Smooth muscle cell (in vitro differentiated cells): ENCODE measurements around the gene TDRD9. TPM values are rescaled to one million over a fixed set of nuclear protein-coding genes. Genes with fewer than 3 reads are reported as not detected.
"Not testable (repeated sequence)": the region's sequence is repeated elsewhere in the genome, so short reads cannot be mapped to it uniquely, and the experiment has no call there.

ENCODE experiments used
- DNase-seq: peaks from one replicate; lab custom pipeline; 2025; ENCODE audit not compliant: unreplicated experiment; lab: John Stamatoyannopoulos, UW
- H2AFZ ChIP-seq: fragments of 200-600 bp; sonication (generic); 2 replicates; pipeline ENCODE4 v1.6.0; 2016; ENCODE audit warnings: antibody characterized with exemption, low read depth, mild to moderate bottlenecking
- H3F3A ChIP-seq: fragments of 200-600 bp; sonication (generic); 2 replicates; pipeline ENCODE4 v1.6.0; 2017; ENCODE audit warnings: antibody characterized with exemption, low read depth
- H3K27ac ChIP-seq: fragments of 200-600 bp; sonication (generic); 2 replicates; pipeline ENCODE4 v1.5.1; 2016; ENCODE audit warnings: low read depth, mild to moderate bottlenecking
- H3K27me3 ChIP-seq: fragments of 200-600 bp; sonication (generic); 2 replicates; pipeline ENCODE4 v1.6.1; 2016; ENCODE audit warnings: low read depth, mild to moderate bottlenecking
- H3K36me3 ChIP-seq: fragments of 200-600 bp; sonication (generic); 2 replicates; pipeline ENCODE4 v1.5.1; 2016; ENCODE audit warnings: low read depth
- H3K4me1 ChIP-seq: fragments of 200-600 bp; sonication (generic); 2 replicates; pipeline ENCODE4 v1.5.1; 2016; ENCODE audit warnings: low read depth
- H3K4me2 ChIP-seq: fragments of 200-600 bp; sonication (generic); 2 replicates; pipeline ENCODE4 v1.6.0; 2016; ENCODE audit warnings: mild to moderate bottlenecking
- H3K4me3 ChIP-seq: fragments of 200-600 bp; sonication (generic); 2 replicates; pipeline ENCODE4 v1.5.1; 2016; ENCODE audit warnings: mild to moderate bottlenecking
- H3K79me2 ChIP-seq: fragments of 200-600 bp; sonication (generic); 2 replicates; pipeline ENCODE4 v1.6.0; 2016; ENCODE audit warnings: low read depth, mild to moderate bottlenecking
- H3K9ac ChIP-seq: fragments of 200-600 bp; sonication (generic); 2 replicates; pipeline ENCODE4 v1.6.0; 2016; ENCODE audit warnings: low read depth
- H3K9me3 ChIP-seq: fragments of 200-600 bp; sonication (generic); replicated peaks from 2 replicates; pipeline ENCODE4 v1.5.1; 2016; ENCODE audit warnings: low read depth
- H4K20me1 ChIP-seq: fragments of 200-600 bp; sonication (generic); 2 replicates; pipeline ENCODE4 v1.6.0; 2016; ENCODE audit warnings: low read depth
- CTCF ChIP-seq: fragments of 200-600 bp; sonication (generic); IDR thresholded peaks from 2 replicates; pipeline ENCODE4 v1.5.1; 2017; ENCODE audit warnings: borderline replicate concordance, mild to moderate bottlenecking, antibody characterized with exemption; ENCODE audit not compliant: insufficient read depth, poor library complexity, severe bottlenecking
- WGBS: methylation state at CpG from one replicate; pipeline ENCODE4 v1.1.7; 2016; ENCODE audit warnings: low lambda C conversion rate; 5-methylcytosine and 5-hydroxymethylcytosine counted together
- polyA plus RNA-seq: library from polyadenylated mRNA; unstranded; fragments of >200 nt; fragmentation: Nextera tagmentation; extraction: Ambion mirVana; gene quantifications from 2 replicates; pipeline ENCODE4 v1.2.1, GENCODE V29; 2016
- total RNA-seq: library from RNA; depleted of rRNA; stranded (reverse); fragments of >200 nt; gene quantifications from 2 replicates; pipeline ENCODE4 v1.2.3, GENCODE V29; 2014

Gene TDRD9
- total and polyA plus RNA-seq, 2 experiments from 2014 or later = 1.0 TPM; not detected in 1

DNA sequence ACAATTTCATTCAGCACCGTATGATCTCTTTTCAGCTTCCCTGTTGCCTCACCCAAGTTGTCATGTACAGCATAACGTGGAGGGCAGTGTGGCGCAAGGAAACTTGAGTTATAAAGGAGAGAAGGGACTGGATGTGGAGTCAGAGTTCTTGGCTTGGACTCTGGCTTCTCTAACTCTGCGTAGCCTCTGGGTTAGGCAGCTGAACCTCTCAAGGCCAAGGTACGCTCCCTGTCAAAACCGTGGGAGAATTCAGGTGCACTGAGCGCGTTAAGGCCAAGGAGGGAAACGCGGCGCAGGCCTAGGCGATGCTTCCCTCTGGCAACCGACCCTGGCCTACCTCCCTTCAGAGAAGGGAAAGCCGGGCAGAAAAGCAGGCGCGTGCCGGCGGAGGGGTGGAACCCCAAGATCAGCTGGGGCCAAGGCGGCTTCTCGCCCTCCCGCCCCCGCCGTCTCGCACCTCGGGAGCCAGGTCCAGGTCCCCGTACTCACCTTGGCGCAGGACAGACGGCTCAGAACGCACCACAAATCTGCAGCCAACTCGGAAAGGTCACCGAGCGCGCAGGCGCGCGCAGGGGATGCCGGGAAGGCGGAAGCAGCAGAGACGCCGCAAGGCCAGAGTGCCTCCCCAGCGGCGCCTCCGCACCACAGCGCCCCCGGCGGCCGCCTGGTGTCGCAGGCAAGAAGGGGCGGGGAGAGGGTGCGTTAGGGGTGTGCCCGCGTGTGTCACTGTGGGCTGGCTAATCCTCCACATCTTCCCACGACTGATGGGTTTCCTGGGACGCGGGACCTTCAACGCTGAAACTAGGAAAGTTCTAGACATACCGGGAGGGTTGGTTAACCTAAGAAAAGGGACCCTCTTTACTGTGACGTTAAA, 7.0 kb upstream of the TDRD9 start:
- H3K27me3 ChIP-seq = no peaks in the 10 kb centered on the region
- H3K27ac ChIP-seq = peak overlapping the region; percentile 52
- peak; percentile 97 for TF ChIP-seq CTCF
- H3F3A ChIP-seq = peaks cover 3% of the 10 kb centered on the region
- H3K4me3 ChIP-seq = peak overlapping the region; percentile 90
- peak overlapping the region; percentile 82 for H2AFZ ChIP-seq
- WGBS = 2% methylated on average over 58 of the region's 58 CpGs
- H4K20me1 ChIP-seq = peaks cover 33% of the 10 kb centered on the region
- peak; percentile 78 for DNase-seq
- H3K36me3 ChIP-seq = no peaks in the 10 kb centered on the region
- H3K4me2 ChIP-seq = peak overlapping the region; percentile 92
- H3K79me2 ChIP-seq = peaks cover 51% of the 10 kb centered on the region
- H3K9me3 ChIP-seq = no peaks in the 10 kb centered on the region
- no peaks in the 10 kb centered on the region for H3K4me1 ChIP-seq
- H3K9ac ChIP-seq = peak overlapping the region; percentile 88

GRCh38 chr14:103921855-103922200, 6.4 kb upstream of the TDRD9 start:
- H3K27ac ChIP-seq, H3K36me3 ChIP-seq, H3K27me3 ChIP-seq, H3K4me1 ChIP-seq, H3K9ac ChIP-seq, H3K9me3 ChIP-seq, H3F3A ChIP-seq, DNase-seq: not testable (repeated sequence)
- Histone ChIP-seq H3K4me2 (peak overlapping the region; percentile 77), H3K79me2 (peaks cover 45% of the 10 kb centered on the region), H2AFZ (peak overlapping the region; percentile 76), H3K4me3 (peak overlapping the region; percentile 90), H4K20me1 (peaks cover 27% of the 10 kb centered on the region)
- WGBS = 78% methylated on average over 12 of the region's 12 CpGs

DNA sequence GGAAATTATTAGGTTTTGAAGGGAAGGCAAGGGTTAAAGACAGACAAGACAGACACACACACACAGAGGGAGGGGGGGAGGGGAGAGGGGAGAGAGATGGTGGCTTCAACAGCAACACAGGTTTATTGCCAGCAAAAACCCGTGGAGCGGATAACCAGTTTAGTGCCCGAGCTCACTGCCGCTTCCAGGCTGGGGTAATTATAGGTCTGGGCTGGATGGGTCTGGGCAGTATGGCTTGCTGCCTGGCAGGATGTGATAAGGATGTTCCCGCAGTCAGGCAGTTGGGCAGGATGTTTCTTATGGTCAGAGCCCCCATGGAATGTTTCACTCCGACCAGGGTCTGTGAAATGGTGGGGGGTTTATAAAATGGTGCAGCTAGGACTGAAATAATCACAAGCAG, 4.4 kb upstream of the TDRD9 start:
- Histone ChIP-seq H4K20me1 (peaks cover 9% of the 10 kb centered on the region), H3K27me3 (no peaks in the 10 kb centered on the region), H3F3A (peaks cover 3% of the 10 kb centered on the region), H3K9me3 (no peaks in the 10 kb centered on the region), H3K27ac (no peak overlapping the region), H3K9ac (no peak overlapping the region), H2AFZ (peak overlapping the region; percentile 55), H3K79me2 (peaks cover 24% of the 10 kb centered on the region), H3K4me2 (peak overlapping the region; percentile 43), H3K36me3 (no peaks in the 10 kb centered on the region), H3K4me3 (no peak overlapping the region), H3K4me1 (no peaks in the 10 kb centered on the region)
- no peak for TF ChIP-seq CTCF
- no peak for DNase-seq
- 5% methylated on average over 6 of the region's 6 CpGs for WGBS

- Histone ChIP-seq H3K27ac (no peak overlapping the region), H3K79me2 (peaks cover 10% of the 10 kb centered on the region), H3K4me2 (no peak overlapping the region), H4K20me1 (no peaks in the 10 kb centered on the region), H3K4me3 (no peak overlapping the region), H3K27me3 (no peaks in the 10 kb centered on the region), H2AFZ (no peak overlapping the region), H3F3A (peaks cover 3% of the 10 kb centered on the region), H3K9ac (no peak overlapping the region), H3K9me3 (no peaks in the 10 kb centered on the region), H3K36me3 (no peaks in the 10 kb centered on the region), H3K4me1 (no peaks in the 10 kb centered on the region)
- WGBS = 93% methylated on average over 5 of the region's 5 CpGs
- no peak for TF ChIP-seq CTCF
- DNase-seq = no peak
These were observed 2.9 kb upstream of the TDRD9 start for GRCh38 chr14:103925316-103925715.
